GM19468 (cell line): ENCODE results near the gene TNF.

Experiments used
- ATAC-seq: cut with Tn5 transposase; IDR thresholded peaks from one replicate; pipeline ENCODE4 v1.9.1; 2021; ENCODE audit warnings: mild to moderate bottlenecking, moderate library complexity, moderate number of reproducible peaks; ENCODE audit not compliant: unreplicated experiment; ENCODE audit errors: extremely low read depth

TNF gene

GRCh38 chr6:31568537-31568961 lies 6.8 kb upstream of the TNF start:
- peak; percentile 67 for ATAC-seq

DNA sequence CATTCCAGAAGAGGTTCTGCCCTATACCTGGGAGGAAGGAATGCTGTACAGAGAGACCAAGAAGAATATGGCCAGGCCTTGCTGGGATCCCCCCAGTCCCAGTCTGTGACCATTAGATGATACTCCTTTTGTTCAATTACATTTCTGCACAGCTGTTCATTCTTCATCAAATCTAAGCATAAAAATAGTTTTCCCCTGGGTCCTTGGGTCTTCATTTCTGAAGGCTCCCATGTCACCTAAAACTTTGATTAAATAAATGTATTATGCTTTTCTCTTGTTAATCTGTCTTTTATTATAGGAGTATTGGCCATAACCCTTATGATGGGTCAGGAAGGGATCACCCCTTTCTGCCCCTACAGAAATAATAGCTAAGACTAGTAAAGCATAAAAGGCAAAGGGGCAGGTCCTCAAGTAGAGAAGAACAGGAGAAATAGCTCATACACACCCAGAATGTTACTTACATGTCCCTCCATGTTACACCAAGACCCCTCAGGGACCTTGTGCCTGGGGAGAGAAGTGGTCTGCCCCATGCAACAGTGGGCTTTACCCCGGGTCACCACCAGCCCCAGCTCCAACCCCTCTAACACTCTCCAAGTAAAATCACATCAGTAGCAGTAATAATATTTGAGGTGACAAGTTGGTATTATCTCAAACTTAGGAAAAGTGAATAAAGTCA lies 5.4 kb upstream of the TNF start:
- ATAC-seq = no peak

DNA sequence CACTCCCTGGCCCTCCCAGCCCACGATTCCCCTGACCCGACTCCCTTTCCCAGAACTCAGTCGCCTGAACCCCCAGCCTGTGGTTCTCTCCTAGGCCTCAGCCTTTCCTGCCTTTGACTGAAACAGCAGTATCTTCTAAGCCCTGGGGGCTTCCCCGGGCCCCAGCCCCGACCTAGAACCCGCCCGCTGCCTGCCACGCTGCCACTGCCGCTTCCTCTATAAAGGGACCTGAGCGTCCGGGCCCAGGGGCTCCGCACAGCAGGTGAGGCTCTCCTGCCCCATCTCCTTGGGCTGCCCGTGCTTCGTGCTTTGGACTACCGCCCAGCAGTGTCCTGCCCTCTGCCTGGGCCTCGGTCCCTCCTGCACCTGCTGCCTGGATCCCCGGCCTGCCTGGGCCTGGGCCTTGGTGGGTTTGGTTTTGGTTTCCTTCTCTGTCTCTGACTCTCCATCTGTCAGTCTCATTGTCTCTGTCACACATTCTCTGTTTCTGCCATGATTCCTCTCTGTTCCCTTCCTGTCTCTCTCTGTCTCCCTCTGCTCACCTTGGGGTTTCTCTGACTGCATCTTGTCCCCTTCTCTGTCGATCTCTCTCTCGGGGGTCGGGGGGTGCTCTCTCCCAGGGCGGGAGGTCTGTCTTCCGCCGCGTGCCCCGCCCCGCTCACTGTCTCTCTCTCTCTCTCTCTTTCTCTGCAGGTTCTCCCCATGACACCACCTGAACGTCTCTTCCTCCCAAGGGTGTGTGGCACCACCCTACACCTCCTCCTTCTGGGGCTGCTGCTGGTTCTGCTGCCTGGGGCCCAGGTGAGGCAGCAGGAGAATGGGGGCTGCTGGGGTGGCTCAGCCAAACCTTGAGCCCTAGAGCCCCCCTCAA lies 3.1 kb upstream of the TNF start, which contains the start of gene LTA:
TSS of gene LTA (plus strand) at position 249 of the 871 bp plus-strand sequence. CDS start at position 703, 454 bp downstream.
- no peak for ATAC-seq

DNA sequence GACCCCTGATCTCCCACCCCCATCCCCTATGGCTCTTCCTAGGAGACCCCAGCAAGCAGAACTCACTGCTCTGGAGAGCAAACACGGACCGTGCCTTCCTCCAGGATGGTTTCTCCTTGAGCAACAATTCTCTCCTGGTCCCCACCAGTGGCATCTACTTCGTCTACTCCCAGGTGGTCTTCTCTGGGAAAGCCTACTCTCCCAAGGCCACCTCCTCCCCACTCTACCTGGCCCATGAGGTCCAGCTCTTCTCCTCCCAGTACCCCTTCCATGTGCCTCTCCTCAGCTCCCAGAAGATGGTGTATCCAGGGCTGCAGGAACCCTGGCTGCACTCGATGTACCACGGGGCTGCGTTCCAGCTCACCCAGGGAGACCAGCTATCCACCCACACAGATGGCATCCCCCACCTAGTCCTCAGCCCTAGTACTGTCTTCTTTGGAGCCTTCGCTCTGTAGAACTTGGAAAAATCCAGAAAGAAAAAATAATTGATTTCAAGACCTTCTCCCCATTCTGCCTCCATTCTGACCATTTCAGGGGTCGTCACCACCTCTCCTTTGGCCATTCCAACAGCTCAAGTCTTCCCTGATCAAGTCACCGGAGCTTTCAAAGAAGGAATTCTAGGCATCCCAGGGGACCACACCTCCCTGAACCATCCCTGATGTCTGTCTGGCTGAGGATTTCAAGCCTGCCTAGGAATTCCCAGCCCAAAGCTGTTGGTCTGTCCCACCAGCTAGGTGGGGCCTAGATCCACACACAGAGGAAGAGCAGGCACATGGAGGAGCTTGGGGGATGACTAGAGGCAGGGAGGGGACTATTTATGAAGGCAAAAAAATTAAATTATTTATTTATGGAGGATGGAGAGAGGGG lies 1.9 kb upstream of the TNF start:
- no peak for ATAC-seq

- no peak for ATAC-seq
These were observed 981 bp upstream of the TNF start for GRCh38 chr6:31574106-31575061.

GRCh38 chr6:31575952-31576685 lies 754 bp downstream of the TNF start:
- ATAC-seq = no peak

- ATAC-seq = no peak
These were observed 1.7 kb downstream of the TNF start for GRCh38 chr6:31576897-31577578.

DNA sequence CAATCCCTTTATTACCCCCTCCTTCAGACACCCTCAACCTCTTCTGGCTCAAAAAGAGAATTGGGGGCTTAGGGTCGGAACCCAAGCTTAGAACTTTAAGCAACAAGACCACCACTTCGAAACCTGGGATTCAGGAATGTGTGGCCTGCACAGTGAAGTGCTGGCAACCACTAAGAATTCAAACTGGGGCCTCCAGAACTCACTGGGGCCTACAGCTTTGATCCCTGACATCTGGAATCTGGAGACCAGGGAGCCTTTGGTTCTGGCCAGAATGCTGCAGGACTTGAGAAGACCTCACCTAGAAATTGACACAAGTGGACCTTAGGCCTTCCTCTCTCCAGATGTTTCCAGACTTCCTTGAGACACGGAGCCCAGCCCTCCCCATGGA lies 2.2 kb downstream of the TNF start:
- ATAC-seq = no peak

GRCh38 chr6:31578184-31579118 lies 3.1 kb downstream of the TNF start:
- no peak for ATAC-seq

DNA sequence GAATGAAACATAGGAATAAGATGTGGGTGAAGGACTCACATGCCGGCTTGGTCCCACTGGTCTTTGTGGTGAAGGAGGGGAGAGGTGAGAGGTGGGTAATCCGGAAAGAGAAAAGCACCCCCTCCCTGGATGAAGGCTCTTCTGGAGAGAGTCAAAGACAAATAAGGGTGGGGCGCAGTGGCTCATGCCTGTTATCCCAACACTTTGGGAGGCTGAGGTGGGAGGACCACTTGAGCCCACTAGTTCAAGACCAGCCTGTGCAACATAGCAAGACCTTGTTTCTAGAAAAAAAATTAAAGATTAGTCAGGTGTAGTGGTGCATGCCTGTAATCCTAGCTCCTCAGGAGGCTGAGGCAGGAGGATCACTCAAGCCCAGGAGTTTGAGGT lies 3.7 kb downstream of the TNF start:
- no peak for ATAC-seq

GRCh38 chr6:31579546-31580437 lies 4.4 kb downstream of the TNF start:
- ATAC-seq = no peak

GRCh38 chr6:31580438-31580740 lies 5.0 kb downstream of the TNF start:
- no peak for ATAC-seq

DNA sequence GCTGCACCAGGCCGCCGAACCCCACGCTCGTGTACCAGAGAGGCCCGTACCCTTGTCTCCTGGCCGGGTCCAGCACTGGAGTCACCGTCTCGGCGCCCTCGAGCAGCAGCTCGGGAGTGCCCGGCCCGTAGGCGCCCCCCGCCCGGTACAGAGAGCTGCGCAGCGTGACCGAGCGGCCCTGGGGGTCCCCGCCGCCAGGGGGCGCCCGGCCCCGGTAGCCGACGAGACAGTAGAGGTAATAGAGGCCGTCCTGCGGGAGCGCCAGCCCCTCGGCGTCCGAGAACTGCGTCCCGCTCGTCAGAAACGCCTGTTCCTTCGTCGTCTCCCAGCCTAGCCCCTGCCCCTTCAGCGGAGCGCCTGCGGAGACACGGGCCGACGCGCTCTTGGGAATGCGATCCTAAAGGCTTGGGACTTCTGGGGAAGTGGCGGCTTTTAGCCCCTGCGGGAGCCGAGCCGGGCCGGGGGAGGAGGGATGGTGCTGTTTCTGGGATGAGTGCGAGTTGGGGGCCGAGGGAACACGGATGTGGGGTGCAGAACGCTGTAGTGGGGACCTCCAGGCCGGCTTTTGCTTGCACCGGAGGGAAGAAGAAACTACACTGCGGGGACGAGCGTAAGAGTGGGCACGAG lies 5.6 kb downstream of the TNF start:
- no peak for ATAC-seq

DNA sequence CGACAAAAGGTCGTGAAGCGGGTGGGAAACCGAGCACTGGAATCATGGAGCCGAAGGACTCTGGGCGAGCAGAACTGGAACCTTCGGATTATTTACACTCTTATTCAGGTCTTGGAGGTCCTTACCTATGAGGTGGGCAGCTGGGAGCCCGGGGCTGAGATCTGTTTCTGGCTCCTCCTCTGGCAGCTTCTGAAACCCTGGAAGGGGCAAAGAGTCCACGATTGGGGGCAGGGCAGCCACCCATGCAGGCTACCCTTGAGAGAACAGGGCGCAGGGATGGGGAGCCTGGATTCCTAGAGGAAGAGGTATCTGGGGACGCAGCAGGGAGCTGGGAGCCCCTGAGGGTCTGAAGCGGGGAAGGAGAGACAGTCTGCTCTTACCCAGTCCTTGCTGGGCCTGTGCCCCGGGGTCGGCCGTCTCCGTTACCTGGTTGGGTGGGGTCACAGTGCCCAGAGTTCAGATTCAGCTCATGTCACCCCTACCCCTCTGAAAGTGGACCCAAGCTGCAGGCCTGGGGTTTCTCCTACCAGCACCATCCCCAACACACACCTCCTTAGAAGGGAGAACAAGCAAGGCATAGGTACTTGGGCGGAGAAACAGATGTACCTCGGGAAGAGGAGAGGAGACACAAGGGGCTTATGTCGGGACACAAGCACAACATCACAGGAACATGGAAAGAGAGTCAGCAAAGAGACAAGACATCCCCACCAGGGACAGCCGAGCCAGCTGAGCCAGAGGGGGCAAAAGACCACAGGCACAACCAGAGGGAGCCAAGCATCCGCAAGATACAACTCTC lies 6.3 kb downstream of the TNF start:
- ATAC-seq = no peak

DNA sequence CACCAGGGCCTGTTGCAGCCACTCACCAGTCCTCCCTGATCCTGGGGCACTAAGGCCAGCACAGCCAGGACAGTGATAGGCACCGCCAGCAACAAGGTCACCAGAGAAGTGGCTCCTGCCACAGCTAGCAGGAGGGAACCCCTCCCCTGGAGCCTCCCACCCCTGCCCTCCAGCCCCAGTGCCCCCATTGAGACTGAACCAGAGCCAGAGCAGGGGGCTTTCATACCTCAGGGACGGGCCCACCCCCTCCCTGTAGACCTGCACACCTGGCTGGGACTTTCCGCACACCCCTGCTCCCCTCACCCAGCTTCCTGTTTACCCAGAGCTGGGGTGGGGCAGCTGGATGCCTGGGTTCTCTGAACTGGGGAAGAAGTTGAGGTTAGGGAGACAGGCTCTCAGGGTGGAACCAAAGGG lies 6.9 kb downstream of the TNF start, which contains the start of gene LTB:
TSS of gene LTB (minus strand) at position 195 of the 414 bp plus-strand sequence. CDS start at position 188, 7 bp downstream.
- ATAC-seq = no peak
